ENCODE measurements around the gene XRCC6.
A peak's percentile ranks its signal among the peaks of the same experiment; 100 is the strongest.
"Not testable (repeated sequence)": the region's sequence is repeated elsewhere in the genome, so short reads cannot be mapped to it uniquely, and the experiment has no call there.

XRCC6 gene

GRCh38 chr22:41621099-41621910, at the start of gene XRCC6:
XRCC6 (plus strand) TSS chr22:41621295; CDS start chr22:41622005, 710 bp downstream.
- DNase-seq (ENCODE audit: low read depth in 2 of 2) = peak; percentile 98 to 99

DNA sequence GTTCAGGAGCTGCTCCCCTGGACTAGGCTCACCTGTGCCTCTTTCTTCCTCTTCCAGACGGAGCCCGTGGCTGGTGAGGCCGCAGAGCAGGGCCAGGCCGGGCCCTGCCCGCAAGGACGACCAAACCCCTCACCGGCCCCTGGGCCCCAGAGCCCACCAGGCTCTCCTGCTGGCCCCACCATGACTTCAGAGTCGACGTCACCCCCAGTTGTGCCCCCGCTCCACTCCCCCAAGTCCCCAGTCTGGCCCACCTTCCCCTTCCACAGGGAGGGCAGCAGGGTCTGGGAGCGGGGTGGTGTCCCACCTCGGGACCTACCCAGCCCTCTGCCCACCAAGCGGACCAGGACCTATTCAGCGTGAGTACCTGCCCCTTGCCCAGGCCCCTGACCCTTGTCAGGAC, 49.3 kb upstream of the XRCC6 start:
- no peak for DNase-seq (ENCODE audit: low read depth in 2 of 2)

GRCh38 chr22:41572305-41572704, 48.8 kb upstream of the XRCC6 start:
- DNase-seq (ENCODE audit: low read depth in 2 of 2) = not testable (repeated sequence)

- DNase-seq (ENCODE audit: low read depth in 2 of 2) = no peak
These were observed 47.4 kb upstream of the XRCC6 start for GRCh38 chr22:41573677-41574076.

- no peak for DNase-seq (ENCODE audit: low read depth in 2 of 2)
These were observed 46.2 kb upstream of the XRCC6 start for GRCh38 chr22:41574847-41575381.

- DNase-seq (ENCODE audit: low read depth in 2 of 2) = no peak
These were observed 45.6 kb upstream of the XRCC6 start for GRCh38 chr22:41575533-41575932.

DNA sequence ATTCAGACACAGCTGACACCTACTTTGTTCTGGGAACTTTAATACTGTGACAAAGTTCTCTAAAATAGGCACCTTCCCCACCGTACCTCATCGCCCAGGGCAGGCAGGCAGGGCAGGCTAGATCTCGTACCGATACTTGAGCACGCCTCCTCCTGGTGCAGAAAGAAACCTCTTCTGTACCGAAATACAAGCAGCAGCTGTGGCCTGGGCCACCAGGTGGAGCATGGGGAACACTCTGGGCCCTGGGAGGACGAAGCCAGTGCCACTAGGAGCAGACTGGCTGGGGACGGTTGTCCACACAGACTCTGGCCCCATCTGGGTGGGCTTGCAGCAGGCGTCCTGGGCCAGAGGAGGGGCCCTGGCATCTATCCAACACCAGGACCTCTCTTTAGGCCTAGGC, 44.2 kb upstream of the XRCC6 start:
- DNase-seq (ENCODE audit: low read depth in 2 of 2) = no peak

DNA sequence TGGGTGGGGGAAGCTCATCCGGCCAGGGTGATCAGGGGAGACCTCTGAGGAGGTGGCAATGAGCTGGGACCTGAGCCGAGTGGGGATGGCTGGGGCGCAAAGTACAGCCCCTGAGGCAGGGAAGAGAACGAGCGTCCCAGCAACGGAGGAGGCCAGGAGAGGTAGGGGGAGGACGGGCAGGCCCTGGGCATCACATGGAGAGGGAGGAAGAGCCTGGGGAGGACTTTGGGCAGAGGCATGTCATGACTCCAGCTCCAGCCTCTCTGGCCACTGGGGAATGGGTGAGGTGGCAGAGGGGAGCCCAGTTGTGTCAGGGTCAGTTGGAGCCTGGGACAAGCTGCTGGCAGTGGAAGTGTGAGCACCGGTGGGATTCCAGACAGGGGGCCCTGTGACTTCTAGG, 43.0 kb upstream of the XRCC6 start:
- no peak for DNase-seq (ENCODE audit: low read depth in 2 of 2)

DNA sequence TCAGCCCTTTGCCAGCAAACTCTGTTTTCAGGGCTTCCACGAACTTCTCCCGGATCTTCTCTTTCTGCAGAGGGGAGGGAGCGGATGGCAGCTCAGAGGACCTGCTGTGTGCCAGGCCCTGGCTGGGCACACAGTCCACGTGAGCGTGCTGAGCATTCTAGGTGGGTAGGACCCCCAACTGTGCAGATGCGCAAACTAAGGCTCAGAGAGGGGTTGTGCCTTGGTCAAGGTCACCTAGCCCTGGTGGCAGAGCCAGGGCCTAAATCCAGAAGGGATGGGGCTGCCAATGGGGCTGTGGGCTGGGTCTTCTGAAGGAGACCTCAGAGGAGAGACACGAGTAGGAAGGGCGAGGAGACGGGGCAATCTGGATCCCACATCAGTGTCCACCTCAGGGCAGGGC, 42.3 kb upstream of the XRCC6 start:
- DNase-seq (ENCODE audit: low read depth in 2 of 2) = no peak

- DNase-seq (ENCODE audit: low read depth in 2 of 2) = no peak
These were observed 41.6 kb upstream of the XRCC6 start for GRCh38 chr22:41579297-41579996.

DNA sequence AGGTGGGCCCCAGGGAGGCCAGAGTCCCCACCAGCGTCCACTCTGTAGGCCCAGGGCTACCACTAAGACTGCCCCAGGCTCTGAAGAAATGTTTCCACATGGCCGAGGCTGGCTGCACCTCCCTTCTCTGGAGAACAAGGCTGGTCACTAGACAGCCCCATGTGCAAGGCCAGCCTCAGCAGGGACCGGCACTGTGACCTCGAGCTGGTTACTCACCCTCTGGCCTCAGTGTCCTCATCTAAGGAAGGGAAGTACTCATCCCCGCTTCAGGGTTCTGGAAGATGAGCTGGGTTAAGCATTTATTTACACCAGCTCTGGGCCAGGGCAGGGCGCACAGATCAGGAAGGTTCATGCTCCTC, 41.1 kb upstream of the XRCC6 start:
- DNase-seq (ENCODE audit: low read depth in 2 of 2) = no peak

DNA sequence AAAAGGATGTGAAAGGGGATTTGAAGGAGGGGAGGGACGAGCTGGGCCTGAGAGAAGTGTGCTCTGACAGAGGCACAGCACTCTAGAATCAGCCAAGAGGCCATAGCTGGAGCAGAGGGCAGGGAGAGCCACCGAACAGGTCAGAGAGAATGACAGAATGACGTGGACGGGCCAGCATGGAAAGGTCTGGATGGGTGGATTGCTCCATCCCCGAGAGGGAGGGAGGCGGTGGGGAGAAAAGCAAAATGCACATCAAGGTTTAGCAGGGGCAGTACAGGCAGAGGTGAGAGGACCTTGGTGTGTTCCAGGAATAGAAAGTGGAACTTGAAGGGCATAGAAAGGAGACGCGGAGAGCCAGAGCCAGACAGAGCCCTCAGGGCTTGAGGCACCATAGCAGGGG, 38.4 kb upstream of the XRCC6 start:
- no peak for DNase-seq (ENCODE audit: low read depth in 2 of 2)

DNA sequence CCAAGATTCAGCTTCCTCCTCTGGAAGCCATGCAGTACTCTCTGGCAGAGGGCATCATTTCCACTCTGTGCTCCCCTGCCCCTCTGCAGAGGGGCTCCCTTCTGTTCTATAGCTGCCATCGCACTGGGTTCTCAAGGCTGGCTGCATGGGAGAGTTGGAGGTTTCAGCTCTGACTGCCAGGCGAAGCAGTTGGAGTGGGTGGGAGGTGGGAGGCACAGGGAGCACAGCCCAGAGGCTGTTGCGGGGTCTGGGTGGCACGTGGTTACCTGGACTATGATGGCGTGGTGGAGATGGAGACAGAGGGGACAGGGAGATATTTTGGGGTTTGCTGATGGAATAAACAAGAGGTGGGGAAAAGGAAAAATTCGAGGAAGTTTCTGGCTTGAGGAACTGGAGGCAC, 36.2 kb upstream of the XRCC6 start:
- DNase-seq (ENCODE audit: low read depth in 2 of 2) = no peak

- no peak for DNase-seq (ENCODE audit: low read depth in 2 of 2)
These were observed 35.2 kb upstream of the XRCC6 start for GRCh38 chr22:41585898-41586297.

- no peak for DNase-seq (ENCODE audit: low read depth in 2 of 2)
These were observed 33.8 kb upstream of the XRCC6 start for GRCh38 chr22:41587347-41587723.

DNA sequence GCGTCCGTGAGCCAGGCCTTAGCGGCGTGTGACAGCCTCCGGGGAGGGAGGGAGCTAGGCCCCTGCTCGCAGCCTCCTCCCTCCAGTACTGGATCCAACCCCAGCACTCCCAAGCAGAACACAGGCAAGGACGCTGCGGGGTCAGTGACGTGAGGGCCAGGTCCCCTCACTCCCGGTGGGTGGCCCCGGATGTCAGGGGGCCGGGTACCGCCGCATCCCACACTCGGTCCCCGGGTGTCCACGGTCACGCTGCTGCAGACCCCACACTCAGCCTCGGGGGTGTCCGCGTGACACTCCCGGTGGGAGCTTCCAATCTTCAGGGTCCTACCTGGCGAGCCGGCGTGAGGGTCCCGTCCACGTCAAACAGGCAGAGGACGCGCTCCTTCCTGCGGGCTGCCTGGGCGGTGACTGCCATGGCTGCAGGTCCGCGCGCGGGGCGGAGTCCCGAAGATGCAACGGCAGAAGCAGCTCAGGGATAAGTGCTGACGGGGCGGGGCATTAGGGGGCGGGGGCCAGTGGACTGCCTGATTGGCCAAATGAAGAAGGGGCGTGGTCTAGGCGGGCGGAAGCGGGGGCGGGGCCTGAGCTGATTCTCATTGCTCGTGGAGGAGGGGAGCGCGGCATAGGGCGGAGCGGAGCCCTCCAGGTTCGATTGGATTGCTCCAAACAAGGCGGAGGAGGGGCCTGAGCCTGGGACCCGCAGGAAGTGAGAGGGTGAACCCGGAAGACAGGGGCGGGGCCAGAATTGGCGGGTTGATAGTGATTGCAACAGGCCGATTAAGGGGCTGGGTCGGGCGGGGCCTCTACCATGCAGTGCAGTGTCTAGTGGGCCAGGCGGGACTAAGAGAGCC, 31.5 kb upstream of the XRCC6 start, which contains the start of gene PMM1:
Gene PMM1 (minus strand): TSS at position 450 of the 851 bp plus-strand sequence. CDS start 35 bp downstream, at position 415.
- peak; percentile 99 for DNase-seq (ENCODE audit: low read depth in 2 of 2)

DNA sequence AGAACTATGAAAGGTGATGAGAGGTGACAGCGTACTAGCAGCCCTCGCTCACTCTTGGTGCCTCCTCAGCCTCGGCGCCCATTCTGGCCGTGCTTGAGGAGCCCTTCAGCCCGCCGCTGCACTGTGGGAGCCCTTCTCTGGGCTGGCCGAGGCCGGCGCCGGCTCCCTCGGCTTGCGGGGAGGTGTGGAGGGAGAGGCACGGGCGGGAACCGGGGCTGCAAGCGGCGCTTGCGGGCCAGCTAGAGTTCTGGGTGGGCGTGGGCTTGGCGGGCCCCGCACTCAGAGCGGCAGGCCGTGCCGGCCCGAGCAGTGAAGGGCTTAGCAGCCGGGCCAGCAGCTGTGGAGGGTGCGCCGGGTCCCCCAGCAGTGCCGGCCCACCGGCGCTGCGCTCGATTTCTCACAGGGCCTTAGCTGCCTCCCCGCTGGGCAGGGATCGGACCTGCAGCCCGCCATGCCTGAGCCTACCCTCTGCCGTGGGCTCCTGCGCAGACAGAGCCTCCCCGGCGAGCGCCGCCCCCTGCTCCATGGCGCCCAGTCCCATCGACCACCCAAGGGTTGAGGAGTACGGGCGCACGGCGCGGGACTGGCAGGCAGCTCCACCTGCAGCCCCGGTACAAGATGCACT, 27.6 kb upstream of the XRCC6 start:
- not testable (repeated sequence) for DNase-seq (ENCODE audit: low read depth in 2 of 2)

GRCh38 chr22:41595703-41596102, 25.4 kb upstream of the XRCC6 start:
- DNase-seq (ENCODE audit: low read depth in 2 of 2) = no peak

- DNase-seq (ENCODE audit: low read depth in 2 of 2) = no peak
These were observed 24.1 kb upstream of the XRCC6 start for GRCh38 chr22:41596776-41597634.

DNA sequence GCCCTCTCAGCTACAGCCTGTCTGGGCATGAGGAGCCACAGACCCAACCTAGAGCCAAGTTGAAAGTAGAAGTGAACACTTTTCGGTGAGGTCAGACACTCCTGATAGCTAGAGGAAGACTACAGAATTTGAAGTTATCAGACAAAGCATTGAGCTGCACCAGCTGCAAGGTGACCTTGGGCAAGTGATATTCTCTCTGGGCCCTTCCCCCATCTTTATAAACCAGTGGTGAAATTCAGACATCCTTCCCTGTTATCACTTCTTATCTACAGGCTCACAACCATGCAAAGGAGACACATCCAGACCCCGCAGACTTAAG, 23.5 kb upstream of the XRCC6 start:
- DNase-seq (ENCODE audit: low read depth in 2 of 2) = no peak

GRCh38 chr22:41598081-41598480, 23.0 kb upstream of the XRCC6 start:
- DNase-seq (ENCODE audit: low read depth in 2 of 2) = peak; percentile 42 to 62
